Parathyroid adenoma (tissue), 2 donors: ENCODE results near the gene KDM7A.

Experiments used
- H2AFZ ChIP-seq: fragments of 300-600 bp; sonication (generic); one replicate; pipeline ENCODE4 v1.7.0; 2017; ENCODE audit warnings: antibody characterized with exemption, mild to moderate bottlenecking
- H3K27ac ChIP-seq: fragments of 300-600 bp; sonication (generic); one replicate; pipeline ENCODE4 v1.7.0; 2017
- H3K27me3 ChIP-seq: fragments of 300-600 bp; sonication (generic); one replicate; pipeline ENCODE4 v1.7.0; 2017; ENCODE audit warnings: low read length; ENCODE audit not compliant: control insufficient read depth, insufficient read depth
- H3K36me3 ChIP-seq: fragments of 300-600 bp; sonication (generic); one replicate; pipeline ENCODE4 v1.7.0; 2017; ENCODE audit warnings: low read length; ENCODE audit not compliant: control insufficient read depth, insufficient read depth
- H3K4me1 ChIP-seq: fragments of 300-600 bp; sonication (generic); one replicate; pipeline ENCODE4 v1.7.0; 2017; ENCODE audit warnings: control low read depth
- H3K4me2 ChIP-seq: fragments of 300-600 bp; sonication (generic); one replicate; pipeline ENCODE4 v1.7.0; 2017; ENCODE audit warnings: low read length
- H3K4me3 ChIP-seq: fragments of 300-600 bp; sonication (generic); one replicate; pipeline ENCODE4 v1.7.0; 2017; ENCODE audit warnings: low read depth, low read length
- H3K79me2 ChIP-seq: fragments of 300-600 bp; sonication (generic); one replicate; pipeline ENCODE4 v1.7.0; 2017; ENCODE audit warnings: control low read depth
- H3K9ac ChIP-seq: fragments of 300-600 bp; sonication (generic); one replicate; pipeline ENCODE4 v1.7.0; 2017; ENCODE audit warnings: mild to moderate bottlenecking
- H3K9me3 ChIP-seq: fragments of 300-600 bp; sonication (generic); one replicate; pipeline ENCODE4 v1.7.0; 2017; ENCODE audit warnings: low read length; ENCODE audit not compliant: control insufficient read depth
- TF ChIP-seq, protein P1 (sequence below): fragments of 300-600 bp; sonication (generic); IDR thresholded peaks from one replicate; pipeline ENCODE4 v1.7.0; 2017; ENCODE audit warnings: antibody characterized with exemption, mild to moderate bottlenecking
- donor health status: primary hyperparathyroidism.

The KDM7A gene

DNA sequence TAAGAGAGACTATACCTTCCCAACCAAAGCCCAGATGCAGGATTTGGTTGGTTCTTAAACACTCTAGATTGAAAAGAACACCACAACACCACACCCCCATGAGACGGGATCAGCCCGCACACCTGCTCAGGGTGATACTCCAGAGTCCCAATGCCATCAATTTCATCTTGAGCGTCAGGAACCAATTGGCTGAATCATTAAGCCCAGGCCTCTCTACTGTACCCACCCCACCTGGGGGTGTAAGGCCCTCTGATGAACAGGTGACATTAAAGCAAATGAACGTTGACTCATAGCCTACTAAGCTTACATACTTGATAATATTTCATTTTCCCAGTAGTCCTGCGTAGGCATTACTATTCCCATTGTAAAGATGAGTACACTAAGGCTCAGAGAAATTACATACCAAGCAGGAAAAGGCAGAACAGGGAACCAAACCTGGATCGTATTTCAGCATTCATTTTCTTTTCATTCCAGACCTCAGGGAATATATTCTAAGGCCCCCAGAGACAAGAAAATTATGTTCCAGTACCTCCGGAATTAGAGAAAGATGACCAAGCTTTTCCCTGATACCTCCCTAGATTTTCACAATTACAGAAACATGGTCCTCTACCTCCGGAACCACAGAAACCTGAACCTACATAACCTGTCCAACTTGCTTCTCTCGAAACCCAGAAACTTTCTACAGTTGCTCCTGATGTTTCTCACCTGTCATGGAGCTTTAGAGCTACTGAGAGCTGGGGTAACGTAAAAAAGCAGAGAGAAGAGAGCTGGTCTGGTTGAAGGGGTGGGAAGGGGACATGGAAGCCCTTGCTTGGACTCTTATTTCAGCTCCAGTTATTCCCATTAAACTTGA is 43.1 kb upstream of the KDM7A start:
- Histone ChIP-seq H2AFZ (no peak overlapping the region), H3K4me2 (no peak overlapping the region), H3K4me1 (no peaks in the 10 kb centered on the region), H3K9me3 (no peaks in the 10 kb centered on the region), H3K9ac (no peak overlapping the region), H3K27ac (no peak overlapping the region), H3K27me3 (no peaks in the 10 kb centered on the region), H3K36me3 (no peaks in the 10 kb centered on the region), H3K79me2 (no peaks in the 10 kb centered on the region), H3K4me3 (no peak overlapping the region)
- TF ChIP-seq, protein P1, sequence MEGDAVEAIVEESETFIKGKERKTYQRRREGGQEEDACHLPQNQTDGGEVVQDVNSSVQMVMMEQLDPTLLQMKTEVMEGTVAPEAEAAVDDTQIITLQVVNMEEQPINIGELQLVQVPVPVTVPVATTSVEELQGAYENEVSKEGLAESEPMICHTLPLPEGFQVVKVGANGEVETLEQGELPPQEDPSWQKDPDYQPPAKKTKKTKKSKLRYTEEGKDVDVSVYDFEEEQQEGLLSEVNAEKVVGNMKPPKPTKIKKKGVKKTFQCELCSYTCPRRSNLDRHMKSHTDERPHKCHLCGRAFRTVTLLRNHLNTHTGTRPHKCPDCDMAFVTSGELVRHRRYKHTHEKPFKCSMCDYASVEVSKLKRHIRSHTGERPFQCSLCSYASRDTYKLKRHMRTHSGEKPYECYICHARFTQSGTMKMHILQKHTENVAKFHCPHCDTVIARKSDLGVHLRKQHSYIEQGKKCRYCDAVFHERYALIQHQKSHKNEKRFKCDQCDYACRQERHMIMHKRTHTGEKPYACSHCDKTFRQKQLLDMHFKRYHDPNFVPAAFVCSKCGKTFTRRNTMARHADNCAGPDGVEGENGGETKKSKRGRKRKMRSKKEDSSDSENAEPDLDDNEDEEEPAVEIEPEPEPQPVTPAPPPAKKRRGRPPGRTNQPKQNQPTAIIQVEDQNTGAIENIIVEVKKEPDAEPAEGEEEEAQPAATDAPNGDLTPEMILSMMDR, result no peak

DNA sequence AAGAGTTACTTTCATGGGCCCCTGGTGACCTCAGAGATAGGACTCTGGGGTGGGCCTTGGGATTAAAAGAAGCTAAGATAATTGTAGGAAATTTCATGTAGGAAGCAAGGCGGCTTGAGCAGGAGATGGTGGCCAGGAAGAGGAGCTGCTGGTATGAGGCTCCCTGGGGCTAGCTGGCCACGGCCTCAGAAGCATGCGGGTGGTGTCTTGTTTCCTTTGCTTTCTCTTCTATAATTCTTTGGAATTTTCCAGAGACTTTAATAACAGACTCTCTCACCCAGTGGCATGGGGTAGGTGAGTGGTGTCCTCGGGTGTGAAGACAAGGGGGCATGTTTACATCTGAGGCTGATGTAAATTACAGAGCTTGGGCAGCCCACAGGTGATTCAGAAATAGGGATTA is 41.9 kb upstream of the KDM7A start:
- Histone ChIP-seq H3K4me1 (peaks cover 9% of the 10 kb centered on the region), H3K9ac (no peak overlapping the region), H3K4me3 (no peak overlapping the region), H3K9me3 (no peaks in the 10 kb centered on the region), H2AFZ (no peak overlapping the region), H3K27me3 (no peaks in the 10 kb centered on the region), H3K27ac (no peak overlapping the region), H3K79me2 (no peaks in the 10 kb centered on the region), H3K36me3 (no peaks in the 10 kb centered on the region), H3K4me2 (no peak overlapping the region)
- TF ChIP-seq, protein P1, result no peak

DNA sequence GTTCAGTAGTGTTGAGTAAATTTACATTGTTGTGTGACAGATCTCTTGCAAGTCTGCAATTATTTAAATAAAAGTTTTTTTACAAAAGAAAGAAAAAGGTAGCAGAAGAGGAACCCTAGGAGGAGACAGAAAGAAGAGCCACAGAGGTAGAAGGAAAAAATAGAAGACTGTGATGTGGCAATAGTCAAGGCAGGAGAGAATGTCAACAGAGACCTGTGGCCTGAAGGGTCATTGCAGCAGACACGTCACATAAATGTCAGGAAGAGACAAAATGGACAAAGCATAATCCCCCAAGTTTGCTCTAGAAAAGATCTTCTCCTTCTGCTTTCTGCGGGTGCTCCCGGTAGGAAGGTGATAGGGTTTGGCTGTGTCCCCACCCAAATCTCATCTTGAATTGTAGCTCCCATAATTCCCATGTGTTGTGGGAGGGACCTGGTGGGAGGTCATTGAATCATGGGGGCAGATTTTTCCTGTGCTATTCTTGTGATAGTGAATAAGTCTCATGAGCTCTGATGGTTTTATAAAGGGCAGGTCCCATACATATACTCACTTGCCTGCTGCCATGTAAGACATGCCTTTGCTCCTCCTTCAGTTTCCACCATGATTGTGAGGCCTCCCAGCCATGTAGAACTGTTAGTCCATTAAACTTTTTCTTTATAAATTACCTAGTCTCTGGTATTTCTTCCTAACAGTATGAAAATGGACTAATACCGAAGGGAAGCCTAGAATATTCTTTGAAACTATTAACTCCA is 41.1 kb upstream of the KDM7A start:
- Histone ChIP-seq H3K27me3 (no peaks in the 10 kb centered on the region), H3K9ac (no peak overlapping the region), H3K4me3 (no peak overlapping the region), H3K4me1 (peaks cover 9% of the 10 kb centered on the region), H2AFZ (no peak overlapping the region), H3K79me2 (no peaks in the 10 kb centered on the region), H3K4me2 (no peak overlapping the region), H3K9me3 (no peaks in the 10 kb centered on the region), H3K36me3 (no peaks in the 10 kb centered on the region), H3K27ac (no peak overlapping the region)
- TF ChIP-seq, protein P1, result no peak

DNA sequence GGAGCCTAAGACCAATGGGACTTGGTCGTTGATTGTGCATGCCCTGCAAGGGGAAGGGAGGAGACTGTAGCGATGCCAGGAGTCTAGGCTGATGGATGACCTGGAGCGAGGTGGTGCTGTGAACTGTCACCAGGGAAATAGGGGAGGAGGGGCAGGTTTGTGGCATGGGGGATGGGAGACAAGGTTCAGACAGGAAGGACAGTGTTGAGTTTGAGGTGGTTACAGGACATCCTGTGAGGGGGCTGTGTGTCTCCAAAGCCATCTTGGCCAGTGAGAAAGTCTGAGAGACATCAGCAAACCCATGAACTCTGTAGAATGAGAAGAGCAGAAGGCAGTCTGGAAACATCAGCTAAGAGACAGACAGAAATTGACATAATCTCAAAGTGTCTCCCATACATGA is 38.5 kb upstream of the KDM7A start:
- H2AFZ ChIP-seq, result no peak overlapping the region
- H3K27me3 ChIP-seq, result no peaks in the 10 kb centered on the region
- no peak overlapping the region for H3K4me2 ChIP-seq
- no peaks in the 10 kb centered on the region for H3K36me3 ChIP-seq
- TF ChIP-seq, protein P1, result no peak
- H3K27ac ChIP-seq, result no peak overlapping the region
- no peak overlapping the region for H3K9ac ChIP-seq
- no peaks in the 10 kb centered on the region for H3K79me2 ChIP-seq
- no peaks in the 10 kb centered on the region for H3K9me3 ChIP-seq
- H3K4me1 ChIP-seq, result peaks cover 9% of the 10 kb centered on the region
- H3K4me3 ChIP-seq, result no peak overlapping the region
